GM19452 (cell line): ENCODE measurements around the gene RRP8.

Experiments used
- ATAC-seq: cut with Tn5 transposase; IDR thresholded peaks from one replicate; pipeline ENCODE4 v1.9.1; 2021; ENCODE audit not compliant: unreplicated experiment

RRP8 gene

GRCh38 chr11:6572215-6572614 lies 31.2 kb downstream of the RRP8 start:
- ATAC-seq: no peak

GRCh38 chr11:6571434-6572008 lies 31.9 kb downstream of the RRP8 start:
- ATAC-seq: no peak

- ATAC-seq: no peak
Observed at GRCh38 chr11:6570691-6571427, 32.6 kb downstream of the RRP8 start.

- ATAC-seq: no peak
Observed at GRCh38 chr11:6569706-6570105, 33.7 kb downstream of the RRP8 start.

GRCh38 chr11:6568191-6568918 lies 35.1 kb downstream of the RRP8 start:
- ATAC-seq: no peak

- no peak for ATAC-seq
Observed at GRCh38 chr11:6567371-6567745, 36.1 kb downstream of the RRP8 start.

- ATAC-seq: no peak
Observed at GRCh38 chr11:6566704-6567370, 36.6 kb downstream of the RRP8 start.

GRCh38 chr11:6565988-6566703 lies 37.3 kb downstream of the RRP8 start:
- ATAC-seq: no peak

GRCh38 chr11:6565325-6565724 lies 38.1 kb downstream of the RRP8 start:
- no peak for ATAC-seq

- ATAC-seq: no peak
Observed at GRCh38 chr11:6563667-6564066, 39.7 kb downstream of the RRP8 start.

GRCh38 chr11:6563121-6563619 lies 40.2 kb downstream of the RRP8 start:
- no peak for ATAC-seq

- no peak for ATAC-seq
Observed at GRCh38 chr11:6561288-6561687, 42.1 kb downstream of the RRP8 start.

GRCh38 chr11:6559369-6559768 lies 44.0 kb downstream of the RRP8 start:
- ATAC-seq: no peak

GRCh38 chr11:6557761-6558674 lies 45.4 kb downstream of the RRP8 start:
- no peak for ATAC-seq

- no peak for ATAC-seq
Observed at GRCh38 chr11:6557063-6557462, 46.4 kb downstream of the RRP8 start.

GRCh38 chr11:6556139-6556949 lies 47.1 kb downstream of the RRP8 start:
- no peak for ATAC-seq

GRCh38 chr11:6554828-6555706 lies 48.3 kb downstream of the RRP8 start:
- ATAC-seq: no peak

GRCh38 chr11:6553634-6554033 lies 49.8 kb downstream of the RRP8 start:
- ATAC-seq: no peak
